SK-N-SH (cell line): ENCODE results near the gene PSMD8. TPM values are rescaled to one million over a fixed set of nuclear protein-coding genes. Genes with fewer than 3 reads are reported as not detected.

Source experiments
- CTCF ChIA-PET: fragments of 300-600, 350-600 bp; formaldehyde crosslinking; extraction: SDS; loops from one replicate; lab custom pipeline; 2021; lab: Yijun Ruan, JAX
- POLR2A ChIA-PET: fragments of 350-600 bp; sonication (Branson Sonifier 250); formaldehyde crosslinking; extraction: SDS; loops from one replicate; lab custom pipeline; 2020; ENCODE audit warnings: antibody characterized with exemption, inconsistent platforms; lab: Yijun Ruan, JAX
- DNase-seq: peaks from one replicate; pipeline ENCODE4 v3.0.0; 2012
- H2AFZ ChIP-seq: fragments of 200-600 bp; sonication (generic); 2 replicates; pipeline ENCODE4 v1.8.1; 2016; ENCODE audit warnings: antibody characterized with exemption, mild to moderate bottlenecking, low read depth
- H3F3A ChIP-seq: fragments of 200-600 bp; sonication (generic); replicated peaks from 2 replicates; pipeline ENCODE3; 2016; ENCODE audit warnings: antibody characterized with exemption, mild to moderate bottlenecking; ENCODE audit not compliant: insufficient read depth
- H3K27ac ChIP-seq, 2 experiments: fragments of 200-500 bp in 1 of 2; fragments of 200-600 bp in 1 of 2; sonication (Bioruptor generic) in 1 of 2; sonication (generic), shearing (Covaris generic) in 1 of 2; 2 replicates each; pipeline versions ENCODE4 v1.5.1 to v1.6.1; 2014 to 2016; ENCODE audit warnings: low read depth in 2 of 2, inconsistent platforms in 1 of 2, low read length in 1 of 2, mild to moderate bottlenecking in 1 of 2, mixed read lengths in 1 of 2
- H3K27me3 ChIP-seq: fragments of 200-600 bp; sonication (generic), shearing (Covaris generic); 2 replicates; pipeline ENCODE4 v1.6.1; 2016; ENCODE audit warnings: mixed run types; ENCODE audit not compliant: insufficient read depth
- H3K36me3 ChIP-seq, 2 experiments: fragments of 200-500 bp in 1 of 2; fragments of 200-600 bp in 1 of 2; sonication (Bioruptor generic) in 1 of 2; sonication (generic) in 1 of 2; replicated peaks in 1 of 2; 2 replicates each; pipeline versions ENCODE3 to v1.5.1; 2014 to 2016; ENCODE audit warnings: low read length in 1 of 2, mild to moderate bottlenecking in 1 of 2; ENCODE audit not compliant: insufficient read depth in 2 of 2, control insufficient read depth in 1 of 2
- H3K4me1 ChIP-seq, 2 experiments: fragments of 200-500 bp in 1 of 2; fragments of 200-600 bp in 1 of 2; sonication (Bioruptor generic) in 1 of 2; sonication (generic), shearing (Covaris generic) in 1 of 2; 2 replicates each; pipeline versions ENCODE4 v1.5.1 to v1.6.1; 2014 to 2016; ENCODE audit warnings: low read depth in 1 of 2, low read length in 1 of 2, mixed run types in 1 of 2; ENCODE audit not compliant: insufficient read depth in 2 of 2, control insufficient read depth in 1 of 2
- H3K4me2 ChIP-seq: fragments of 200-600 bp; sonication (generic), shearing (Covaris generic); 2 replicates; pipeline ENCODE4 v1.6.1; 2017; ENCODE audit warnings: mixed run types
- H3K4me3 ChIP-seq, 2 experiments: fragments of 200-500 bp in 1 of 2; fragments of 200-600 bp in 1 of 2; sonication (Bioruptor generic) in 1 of 2; sonication (generic), shearing (Covaris generic) in 1 of 2; 2 replicates each; pipeline versions ENCODE4 v1.5.1 to v1.8.1; 2014 to 2016; ENCODE audit warnings: low read depth in 2 of 2, inconsistent platforms in 1 of 2, low read length in 1 of 2, mild to moderate bottlenecking in 1 of 2, mixed read lengths in 1 of 2, moderate library complexity in 1 of 2
- H3K79me2 ChIP-seq: fragments of 200-600 bp; sonication (generic); 2 replicates; pipeline ENCODE4 v1.8.1; 2017; ENCODE audit warnings: mild to moderate bottlenecking; ENCODE audit not compliant: insufficient read depth
- H3K9ac ChIP-seq: fragments of 200-600 bp; sonication (generic); 2 replicates; pipeline ENCODE4 v1.6.1; 2017; ENCODE audit warnings: mixed run types
- H3K9me2 ChIP-seq: fragments of 200-600 bp; sonication (generic); 2 replicates; pipeline ENCODE4 v1.6.1; 2017; ENCODE audit warnings: mixed run types
- H3K9me3 ChIP-seq: fragments of 200-600 bp; sonication (generic); 2 replicates; pipeline ENCODE4 v1.6.1; 2017; ENCODE audit warnings: mixed run types, mild to moderate bottlenecking, moderate library complexity
- H4K20me1 ChIP-seq: fragments of 200-600 bp; sonication (generic); 2 replicates; pipeline ENCODE4 v1.6.1; 2017; ENCODE audit warnings: mild to moderate bottlenecking, mixed run types; ENCODE audit not compliant: insufficient read depth
- CHD2 ChIP-seq: fragments of 150-350 bp; IDR thresholded peaks from 2 replicates; pipeline ENCODE4 v1.6.1; 2018; ENCODE audit warnings: low read length; ENCODE audit not compliant: partially characterized antibody
- ELF1 ChIP-seq: IDR thresholded peaks from 2 replicates; pipeline ENCODE4 v1.4.0; 2012
- EZH2phosphoT487 ChIP-seq: fragments of 200-600 bp; sonication (generic); IDR thresholded peaks from 2 replicates; pipeline ENCODE4 v1.6.1; 2017; ENCODE audit warnings: low read depth, mixed run types, mild to moderate bottlenecking, antibody characterized with exemption, moderate library complexity, borderline replicate concordance
- FOSL2 ChIP-seq: IDR thresholded peaks from 2 replicates; pipeline ENCODE4 v1.4.0; 2012; ENCODE audit warnings: low read depth, mild to moderate bottlenecking, moderate library complexity, borderline replicate concordance
- FOXM1 ChIP-seq: IDR thresholded peaks from 2 replicates; pipeline ENCODE4 v1.4.0; 2012; ENCODE audit warnings: low read depth, mild to moderate bottlenecking
- MEF2A ChIP-seq: IDR thresholded peaks from 2 replicates; pipeline ENCODE4 v1.4.0; 2012; ENCODE audit warnings: low read depth, borderline replicate concordance
- SMC3 ChIP-seq: IDR thresholded peaks from 2 replicates; pipeline ENCODE4 v1.6.1; 2012; ENCODE audit warnings: low read depth, low read length, improper control_type of control experiment
- TAF1 ChIP-seq: IDR thresholded peaks from 2 replicates; pipeline ENCODE4 v1.6.1; 2012; ENCODE audit warnings: low read depth, mild to moderate bottlenecking, low read length, moderate library complexity, borderline replicate concordance
- TCF12 ChIP-seq: IDR thresholded peaks from 2 replicates; pipeline ENCODE4 v1.4.0; 2012
- TEAD4 ChIP-seq: IDR thresholded peaks from 2 replicates; pipeline ENCODE4 v1.4.0; 2012; ENCODE audit warnings: mild to moderate bottlenecking, borderline replicate concordance; ENCODE audit not compliant: insufficient read depth
- WGBS: methylation state at CpG from one replicate; pipeline ENCODE4 v1.1.6; 2017; ENCODE audit warnings: low lambda C conversion rate; 5-methylcytosine and 5-hydroxymethylcytosine counted together
- polyA plus RNA-seq, 3 experiments: library from polyadenylated mRNA; depleted of rRNA; stranded (reverse); fragments of >200 nt; gene quantifications; 2 replicates each; pipeline ENCODE4 v1.2.3, GENCODE V29; 2012
- TF ChIP-seq, protein P1 (sequence below): IDR thresholded peaks from 2 replicates; pipeline ENCODE4 v1.6.1; 2012; ENCODE audit warnings: mild to moderate bottlenecking, low read depth, low read length, moderate library complexity
- TF ChIP-seq, protein P2 (sequence below): IDR thresholded peaks from 2 replicates; pipeline ENCODE4 v1.4.0; 2012; ENCODE audit warnings: low read depth, borderline replicate concordance

Gene PSMD8
- polyA plus RNA-seq, 1 of the 3 experiments (the other 2 are of a cell fraction), result 400 TPM

DNA sequence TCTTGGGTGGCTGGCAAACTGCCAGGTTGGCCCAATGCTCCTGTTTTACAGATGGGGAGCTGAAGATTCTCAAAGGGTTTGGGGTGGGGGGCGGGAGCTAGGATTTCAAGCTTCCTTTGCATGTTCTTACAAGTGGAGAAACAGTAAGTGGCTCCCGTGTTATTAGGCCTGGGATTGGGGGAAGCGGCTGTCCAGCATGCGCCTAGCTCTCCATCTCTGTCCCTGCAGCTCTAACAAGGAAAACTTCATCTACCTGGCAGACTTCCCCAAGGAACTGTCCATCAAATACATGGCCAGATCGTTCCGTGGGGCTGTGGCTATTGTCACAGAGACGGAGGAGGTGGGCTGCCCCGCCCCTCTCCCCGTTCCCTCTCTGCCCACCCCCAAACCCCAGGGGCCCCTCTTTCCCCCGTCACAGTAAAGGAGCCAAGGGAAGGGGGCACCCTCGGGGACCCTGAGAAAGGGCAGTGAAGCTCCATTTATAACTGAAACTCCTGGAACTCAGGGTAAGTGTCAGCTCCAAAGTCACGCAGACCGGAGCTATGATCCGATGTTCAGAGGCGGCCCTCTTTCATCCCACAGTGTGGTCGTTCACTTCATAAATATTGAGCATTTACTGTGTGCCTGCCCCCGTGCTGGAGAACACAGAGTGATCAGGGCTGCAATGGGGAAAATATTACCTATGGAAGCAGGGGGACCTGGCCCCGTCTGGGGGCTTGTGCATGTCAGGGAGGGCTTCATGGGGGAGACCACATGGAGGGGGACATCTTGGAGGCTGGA lies 14.9 kb upstream of the PSMD8 start:
- Histone ChIP-seq H3K4me2 (no peak overlapping the region), H3K9me2 (no peaks in the 10 kb centered on the region), H4K20me1 (no peaks in the 10 kb centered on the region), H3K4me1 (peaks cover 0 to 10% of the 10 kb centered on the region in 2 experiments; a peak in 1 of 4 replicates), H3K79me2 (no peaks in the 10 kb centered on the region), H3K4me3 (no peak overlapping the region), H2AFZ (no peak overlapping the region), H3K9me3 (no peaks in the 10 kb centered on the region), H3K27me3 (peaks cover 41% of the 10 kb centered on the region), H3F3A (peaks cover 6% of the 10 kb centered on the region), H3K9ac (no peak overlapping the region), H3K27ac (no peak overlapping the region), H3K36me3 (no peaks in the 10 kb centered on the region)
- WGBS, result 18% methylated on average over 14 of the region's 18 CpGs
- TF ChIP-seq FOXM1, result no peak
- TF ChIP-seq, protein P1, sequence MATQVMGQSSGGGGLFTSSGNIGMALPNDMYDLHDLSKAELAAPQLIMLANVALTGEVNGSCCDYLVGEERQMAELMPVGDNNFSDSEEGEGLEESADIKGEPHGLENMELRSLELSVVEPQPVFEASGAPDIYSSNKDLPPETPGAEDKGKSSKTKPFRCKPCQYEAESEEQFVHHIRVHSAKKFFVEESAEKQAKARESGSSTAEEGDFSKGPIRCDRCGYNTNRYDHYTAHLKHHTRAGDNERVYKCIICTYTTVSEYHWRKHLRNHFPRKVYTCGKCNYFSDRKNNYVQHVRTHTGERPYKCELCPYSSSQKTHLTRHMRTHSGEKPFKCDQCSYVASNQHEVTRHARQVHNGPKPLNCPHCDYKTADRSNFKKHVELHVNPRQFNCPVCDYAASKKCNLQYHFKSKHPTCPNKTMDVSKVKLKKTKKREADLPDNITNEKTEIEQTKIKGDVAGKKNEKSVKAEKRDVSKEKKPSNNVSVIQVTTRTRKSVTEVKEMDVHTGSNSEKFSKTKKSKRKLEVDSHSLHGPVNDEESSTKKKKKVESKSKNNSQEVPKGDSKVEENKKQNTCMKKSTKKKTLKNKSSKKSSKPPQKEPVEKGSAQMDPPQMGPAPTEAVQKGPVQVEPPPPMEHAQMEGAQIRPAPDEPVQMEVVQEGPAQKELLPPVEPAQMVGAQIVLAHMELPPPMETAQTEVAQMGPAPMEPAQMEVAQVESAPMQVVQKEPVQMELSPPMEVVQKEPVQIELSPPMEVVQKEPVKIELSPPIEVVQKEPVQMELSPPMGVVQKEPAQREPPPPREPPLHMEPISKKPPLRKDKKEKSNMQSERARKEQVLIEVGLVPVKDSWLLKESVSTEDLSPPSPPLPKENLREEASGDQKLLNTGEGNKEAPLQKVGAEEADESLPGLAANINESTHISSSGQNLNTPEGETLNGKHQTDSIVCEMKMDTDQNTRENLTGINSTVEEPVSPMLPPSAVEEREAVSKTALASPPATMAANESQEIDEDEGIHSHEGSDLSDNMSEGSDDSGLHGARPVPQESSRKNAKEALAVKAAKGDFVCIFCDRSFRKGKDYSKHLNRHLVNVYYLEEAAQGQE, result no peak
- no peak for TF ChIP-seq TCF12
- TF ChIP-seq, protein P2, sequence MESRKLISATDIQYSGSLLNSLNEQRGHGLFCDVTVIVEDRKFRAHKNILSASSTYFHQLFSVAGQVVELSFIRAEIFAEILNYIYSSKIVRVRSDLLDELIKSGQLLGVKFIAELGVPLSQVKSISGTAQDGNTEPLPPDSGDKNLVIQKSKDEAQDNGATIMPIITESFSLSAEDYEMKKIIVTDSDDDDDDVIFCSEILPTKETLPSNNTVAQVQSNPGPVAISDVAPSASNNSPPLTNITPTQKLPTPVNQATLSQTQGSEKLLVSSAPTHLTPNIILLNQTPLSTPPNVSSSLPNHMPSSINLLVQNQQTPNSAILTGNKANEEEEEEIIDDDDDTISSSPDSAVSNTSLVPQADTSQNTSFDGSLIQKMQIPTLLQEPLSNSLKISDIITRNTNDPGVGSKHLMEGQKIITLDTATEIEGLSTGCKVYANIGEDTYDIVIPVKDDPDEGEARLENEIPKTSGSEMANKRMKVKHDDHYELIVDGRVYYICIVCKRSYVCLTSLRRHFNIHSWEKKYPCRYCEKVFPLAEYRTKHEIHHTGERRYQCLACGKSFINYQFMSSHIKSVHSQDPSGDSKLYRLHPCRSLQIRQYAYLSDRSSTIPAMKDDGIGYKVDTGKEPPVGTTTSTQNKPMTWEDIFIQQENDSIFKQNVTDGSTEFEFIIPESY, result no peak
- no peak for TF ChIP-seq EZH2phosphoT487
- no peak for TF ChIP-seq FOSL2
- no peak for TF ChIP-seq TAF1
- no peak for TF ChIP-seq ELF1
- TF ChIP-seq TEAD4, result no peak
- no peak for TF ChIP-seq SMC3
- no peak for TF ChIP-seq MEF2A
- TF ChIP-seq CHD2, result no peak
- ChIA-PET CTCF (interaction anchor here (0.9 to 2.4 kb wide), 3 partner anchors 23 to 457 kb away, joined by 4 to 6 read pairs (median 4); partner anchors contain the start of gene CATSPERG), POLR2A (interaction anchor here (2.1 kb wide), 1 partner anchor 29 kb away, joined by 7 read pairs; the partner anchor contains the start of genes GGN and SPRED3)
- no peak for DNase-seq
